Skeletal muscle cell (primary cell): ENCODE measurements around the gene INO80B.
A peak's percentile ranks its signal among the peaks of the same experiment; 100 is the strongest.

Experiments
- DNase-seq: peaks from one replicate; pipeline ENCODE4 v3.0.0-alpha.2; 2010; ENCODE audit warnings: low read depth
- H3K4me3 ChIP-seq: 2 replicates; pipeline ENCODE4 v1.5.1; 2011; ENCODE audit warnings: low read depth, mild to moderate bottlenecking, control low read depth, low read length, moderate library complexity

Gene INO80B

DNA sequence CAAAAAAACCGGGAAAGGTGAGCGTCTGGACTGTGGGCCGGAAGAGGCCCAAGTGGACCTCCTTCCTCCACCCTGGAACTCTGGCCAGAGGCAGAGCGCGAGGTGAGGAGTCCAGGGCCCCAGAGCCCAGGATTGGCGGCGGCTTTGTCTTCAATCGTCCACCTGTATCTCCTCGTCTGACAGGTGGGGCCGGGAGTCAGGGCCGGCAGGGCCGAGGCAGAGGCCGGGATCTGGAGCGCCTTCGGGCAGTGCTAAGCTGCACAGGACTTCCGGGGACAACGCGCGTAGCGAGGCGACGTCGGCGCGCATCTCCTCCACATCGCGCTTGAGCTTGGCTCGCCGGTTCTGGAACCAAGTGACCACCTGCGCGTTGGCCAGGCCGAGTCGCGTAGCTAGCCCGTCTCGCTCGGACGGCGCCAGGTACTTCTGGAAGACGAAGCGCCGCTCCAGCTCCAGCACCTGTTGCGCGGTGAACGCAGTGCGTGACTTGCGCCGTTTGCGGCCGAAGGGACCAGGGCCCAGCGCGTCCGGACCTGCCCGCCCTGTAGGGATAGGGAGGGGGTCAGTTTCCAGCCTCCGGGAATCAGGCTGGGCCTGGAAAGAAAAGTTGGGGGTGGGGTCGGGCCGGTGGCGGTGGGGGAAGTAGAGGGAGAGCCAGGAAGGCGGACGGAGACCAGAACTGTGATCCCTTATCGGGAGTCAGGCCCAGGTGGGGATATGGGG, 43.1 kb downstream of the INO80B start:
- H3K4me3 ChIP-seq = peak overlapping the region; percentile 41
- no peak for DNase-seq

DNA sequence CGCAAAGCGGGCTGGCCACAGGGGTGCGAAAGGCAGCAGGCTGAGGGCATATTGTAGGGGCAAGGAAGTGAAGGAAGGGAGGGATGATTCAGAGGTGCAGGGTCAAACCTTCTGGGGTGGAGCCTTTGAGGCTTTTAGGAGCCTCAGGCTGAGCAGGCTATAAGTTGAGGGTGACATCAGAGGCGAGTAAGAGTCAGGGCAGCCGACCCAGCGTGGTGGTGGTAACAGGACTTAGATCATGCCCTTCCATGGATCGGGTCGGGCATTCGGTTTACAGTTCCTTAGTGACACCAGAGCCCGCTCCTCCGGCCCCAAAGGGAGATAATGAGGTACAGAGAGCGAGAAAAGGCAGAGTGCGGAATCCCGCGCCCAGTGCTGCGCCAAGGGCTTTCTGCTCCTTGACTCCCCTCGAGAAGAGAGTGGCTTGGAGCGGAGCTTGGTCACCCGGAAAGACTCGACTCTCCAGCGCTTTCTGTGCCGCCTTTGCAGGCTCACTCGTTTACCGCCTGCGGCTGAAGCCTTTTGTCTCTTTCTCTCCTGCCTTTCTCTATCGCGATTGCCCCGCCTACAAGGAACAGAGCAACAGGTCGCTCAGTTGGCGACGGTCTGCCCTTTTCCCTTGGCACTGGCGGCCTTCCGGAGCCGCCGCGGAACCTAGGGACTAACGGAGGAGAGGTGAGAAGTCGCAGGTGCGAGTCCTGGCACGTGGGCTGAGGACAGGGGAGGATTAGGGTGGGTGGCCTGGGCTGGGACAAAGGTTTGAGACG, 43.8 kb downstream of the INO80B start:
- DNase-seq = no peak
- H3K4me3 ChIP-seq = peak overlapping the region; percentile 41

DNA sequence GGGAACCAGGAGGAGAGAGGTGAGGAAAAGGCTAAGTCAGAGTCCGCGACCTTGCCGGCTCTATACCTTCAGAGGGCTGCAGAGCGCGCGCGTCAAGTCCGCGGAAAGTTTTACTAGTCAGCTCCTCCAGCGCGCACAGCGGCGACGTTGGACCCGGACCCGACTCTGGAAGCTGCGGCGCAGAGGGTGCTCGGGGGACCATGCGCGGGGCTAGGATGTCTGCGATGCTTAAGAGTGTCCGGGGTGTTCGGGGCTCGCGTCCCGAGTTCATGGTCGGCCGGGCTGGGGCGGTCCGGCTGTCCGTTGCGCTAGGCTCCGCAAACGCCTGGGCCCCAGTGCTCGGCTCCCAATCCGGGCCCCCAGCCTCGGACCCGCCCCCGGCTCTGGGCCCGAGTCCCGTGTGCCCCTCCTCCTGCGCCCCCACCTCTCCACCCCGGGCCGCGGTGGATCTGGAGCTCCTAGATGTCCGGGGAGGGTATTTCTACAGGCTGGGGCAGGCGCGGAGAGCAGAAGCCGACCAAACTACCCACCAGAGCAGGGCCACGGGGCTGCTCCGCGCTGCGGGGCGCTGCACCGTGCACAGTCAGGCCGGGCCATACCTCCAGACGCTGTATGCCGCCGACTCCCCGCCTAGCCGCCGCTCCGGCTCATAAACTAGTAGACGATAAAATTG, 44.5 kb downstream of the INO80B start, which contains the start of gene LBX2:
TSS of gene LBX2 (minus strand) at position 337 of the 673 bp plus-strand sequence. CDS start at position 271, 66 bp downstream.
- DNase-seq = no peak

DNA sequence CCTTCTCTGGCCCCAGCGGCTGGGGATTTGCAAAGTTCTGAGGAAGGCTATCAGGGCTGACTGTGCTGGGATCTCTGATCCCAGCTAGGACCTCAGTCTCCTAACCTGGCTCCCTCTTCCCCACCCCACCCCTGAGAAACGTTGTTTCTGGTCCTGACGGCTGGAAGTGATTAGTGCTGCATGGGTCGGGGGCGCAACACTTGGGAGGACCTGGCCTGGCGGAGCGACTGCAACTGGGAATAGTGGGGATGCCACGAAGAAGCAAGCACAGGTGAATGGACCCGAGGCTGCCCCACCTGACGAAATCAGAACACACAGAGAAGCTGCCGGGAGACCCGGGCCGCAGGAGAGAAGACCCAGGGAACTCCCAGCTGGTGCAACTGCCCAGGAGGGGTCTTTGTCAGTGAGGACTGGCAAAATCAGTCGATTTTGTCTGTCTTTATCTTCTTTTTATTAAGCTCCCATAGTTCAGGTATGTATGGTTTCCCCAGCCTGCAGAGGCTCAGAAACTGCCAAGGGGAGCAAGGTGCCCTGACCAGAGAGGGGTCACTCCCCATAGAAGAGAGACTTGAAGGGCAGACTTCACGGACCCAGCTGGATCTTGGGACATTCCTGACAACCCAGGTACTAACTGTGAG, 45.2 kb downstream of the INO80B start:
- no peak for DNase-seq
- peak overlapping the region; percentile 41 for H3K4me3 ChIP-seq

More for the DNA sequence above, 44.5 kb downstream of the INO80B start, which contains the start of gene LBX2:
- peak within 1 kb of the TSS; percentile 41 for H3K4me3 ChIP-seq

DNA sequence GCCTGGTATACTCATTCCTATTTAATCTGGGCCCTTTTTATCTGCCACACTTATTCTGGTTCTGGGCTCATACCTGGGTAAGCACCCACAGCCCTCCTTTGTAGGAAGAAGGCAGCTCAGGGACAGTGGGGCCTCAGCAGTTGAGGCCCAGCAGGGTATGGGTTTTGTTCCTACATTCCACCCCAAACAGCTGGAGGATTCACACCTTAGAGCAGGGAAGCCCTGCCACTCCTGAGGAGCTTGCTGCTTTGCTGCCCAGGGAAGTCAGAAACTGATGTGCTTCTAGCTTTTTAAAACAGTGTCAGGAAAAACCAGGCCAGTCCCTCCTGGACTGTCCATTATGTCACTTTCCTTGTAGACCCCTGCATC, 45.7 kb downstream of the INO80B start:
- H3K4me3 ChIP-seq = no peak overlapping the region
- DNase-seq = no peak

DNA sequence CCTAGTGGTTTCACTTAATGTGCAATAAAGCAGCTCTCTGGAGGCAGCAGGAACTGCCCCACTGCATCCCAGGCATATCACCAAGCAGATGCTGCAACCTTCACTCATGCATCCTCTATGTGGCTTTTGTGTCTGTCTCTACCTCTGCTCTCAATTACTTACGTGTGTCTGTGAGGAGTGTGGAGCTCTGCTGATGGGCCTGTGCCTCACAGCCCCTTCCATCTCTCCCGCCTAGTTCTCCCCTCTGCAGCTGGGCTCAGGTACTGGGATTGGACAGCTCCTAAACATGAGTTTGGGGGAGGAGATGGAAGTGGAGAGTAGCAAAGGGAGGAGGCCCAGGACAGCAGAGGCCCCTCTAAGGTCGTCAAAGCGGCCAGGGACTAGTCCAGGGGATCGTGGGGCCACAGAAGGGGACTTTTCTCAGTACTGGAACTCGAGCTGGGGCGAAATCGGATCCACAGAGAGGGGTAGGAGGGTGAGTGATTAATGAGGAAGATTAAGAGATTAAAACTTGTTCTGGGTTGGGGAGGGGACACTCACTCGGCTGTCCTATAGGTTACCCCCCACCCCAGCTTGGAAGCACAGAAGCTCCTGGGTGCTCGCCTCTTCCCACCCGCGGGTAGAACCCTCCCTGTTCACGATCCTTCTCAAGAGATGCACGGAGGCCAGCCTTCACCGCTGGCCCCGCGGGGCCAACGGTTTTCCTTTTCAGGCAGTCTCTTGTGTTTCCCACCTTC, 46.6 kb downstream of the INO80B start:
- no peak for DNase-seq
- no peak overlapping the region for H3K4me3 ChIP-seq

DNA sequence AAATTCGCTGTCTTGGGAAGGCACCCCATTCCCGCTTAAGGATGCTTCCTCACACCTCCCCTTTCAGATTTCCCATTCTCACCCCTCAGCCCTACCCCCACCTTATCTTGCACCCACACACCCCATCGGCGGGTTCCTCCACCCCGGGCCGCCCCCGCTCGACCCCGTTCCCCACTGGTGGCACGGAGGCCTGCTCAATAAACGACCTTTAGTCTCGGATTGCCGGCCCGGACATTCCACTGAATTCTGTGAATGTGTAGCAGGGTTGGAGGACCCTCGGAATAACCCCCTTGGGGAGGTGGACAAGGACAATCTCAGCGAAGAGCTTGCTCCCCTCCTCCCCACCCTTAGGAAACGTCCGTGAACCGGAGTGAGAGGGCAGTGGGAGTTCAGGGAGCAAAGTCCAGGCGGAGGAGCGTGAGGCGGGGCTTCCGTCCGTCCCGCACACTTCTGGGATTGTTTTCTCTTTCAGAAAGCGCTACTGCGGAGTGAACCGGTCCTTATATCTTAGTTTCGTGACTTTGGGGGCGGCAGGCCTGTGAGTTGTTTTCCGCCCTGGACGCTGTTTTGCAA, 47.3 kb downstream of the INO80B start:
- H3K4me3 ChIP-seq = peak overlapping the region; percentile 54
- DNase-seq = no peak

DNA sequence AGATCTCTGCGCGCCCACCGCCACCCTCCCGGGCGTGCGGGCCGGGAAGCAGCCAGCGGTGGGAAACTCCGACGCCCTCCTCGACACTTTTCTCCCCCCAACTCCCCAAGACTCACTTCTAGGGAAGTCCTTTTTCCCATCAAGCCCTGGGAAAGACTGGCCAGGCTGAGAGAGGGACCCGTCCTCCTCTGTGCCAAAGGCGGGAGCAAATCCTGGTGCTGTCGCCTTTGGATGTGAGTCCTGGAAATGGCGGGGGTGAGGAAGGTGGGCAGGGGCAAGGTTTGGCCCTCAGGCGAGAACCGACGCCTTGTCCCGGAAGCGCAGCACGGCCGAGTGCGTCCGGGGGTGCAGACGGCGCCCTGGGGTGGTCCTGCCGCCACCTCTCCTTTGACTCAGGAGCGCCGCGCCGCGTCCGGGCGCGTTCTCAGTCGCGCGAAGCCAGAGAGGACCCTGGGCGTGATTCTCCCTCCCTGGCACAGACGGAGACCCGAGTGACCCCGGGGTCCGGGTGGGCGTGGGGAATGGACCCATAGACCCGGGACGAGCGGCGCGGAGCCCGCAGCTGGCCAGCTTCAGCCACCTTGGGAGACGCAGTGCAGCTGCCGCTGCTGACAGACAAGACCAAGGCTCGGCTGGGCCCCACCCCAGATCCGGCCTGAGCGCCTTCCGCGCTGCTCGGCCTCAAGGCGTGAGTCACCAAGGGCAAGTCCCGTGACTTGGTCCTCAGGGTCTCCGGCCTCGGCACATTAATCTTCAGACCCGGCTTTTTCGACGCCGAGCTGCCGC, 48.0 kb downstream of the INO80B start:
- peak; percentile 35 for DNase-seq
- H3K4me3 ChIP-seq = peak overlapping the region; percentile 54

DNA sequence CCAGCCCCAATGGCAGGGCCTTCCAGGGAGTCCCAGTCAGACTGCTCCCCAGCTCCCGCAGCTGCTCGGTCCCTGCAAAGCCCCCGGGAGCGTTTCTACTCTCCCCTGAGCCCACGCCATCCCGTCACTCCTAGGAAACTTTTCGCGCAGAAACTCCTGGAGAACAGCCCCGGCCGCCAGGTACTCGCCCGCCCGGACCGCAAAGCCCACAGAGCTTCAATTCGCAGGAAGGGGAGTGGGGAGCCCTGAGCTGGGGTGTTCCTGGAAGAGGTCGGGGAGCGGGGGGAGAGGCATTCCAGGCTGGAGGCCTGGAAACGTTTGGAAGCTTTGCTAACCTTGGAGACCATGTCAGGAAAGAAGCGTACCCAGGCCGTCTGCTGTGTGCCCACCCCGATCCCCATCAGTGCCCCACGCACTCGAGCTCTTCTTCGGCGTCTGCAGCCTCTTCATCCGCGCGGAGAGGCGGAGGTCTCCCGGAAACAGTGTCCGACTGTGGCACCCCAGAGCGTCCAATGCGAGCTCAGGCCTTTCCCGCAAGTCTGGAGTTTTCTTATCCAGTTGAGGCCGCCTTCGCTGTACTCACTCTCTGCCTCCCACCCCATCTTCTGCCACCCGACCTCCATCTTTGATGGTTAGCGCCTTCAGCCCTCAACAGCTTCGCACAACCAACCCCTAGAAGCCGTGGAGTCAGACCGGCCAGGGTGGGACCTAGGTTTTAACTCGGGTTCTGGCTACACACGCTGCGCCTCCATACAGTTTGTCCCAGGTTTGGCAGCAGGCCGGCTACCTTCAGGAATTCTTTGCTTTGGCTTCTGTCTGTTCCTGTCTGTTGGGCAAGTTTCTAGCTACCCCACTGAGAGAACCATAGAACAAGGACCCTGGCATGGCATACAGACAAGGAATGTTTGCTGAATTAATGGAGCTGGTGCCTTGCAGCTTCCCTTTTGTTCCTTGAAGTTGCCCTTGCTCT, 48.9 kb downstream of the INO80B start:
- no peak for DNase-seq
- H3K4me3 ChIP-seq = peak overlapping the region; percentile 54

DNA sequence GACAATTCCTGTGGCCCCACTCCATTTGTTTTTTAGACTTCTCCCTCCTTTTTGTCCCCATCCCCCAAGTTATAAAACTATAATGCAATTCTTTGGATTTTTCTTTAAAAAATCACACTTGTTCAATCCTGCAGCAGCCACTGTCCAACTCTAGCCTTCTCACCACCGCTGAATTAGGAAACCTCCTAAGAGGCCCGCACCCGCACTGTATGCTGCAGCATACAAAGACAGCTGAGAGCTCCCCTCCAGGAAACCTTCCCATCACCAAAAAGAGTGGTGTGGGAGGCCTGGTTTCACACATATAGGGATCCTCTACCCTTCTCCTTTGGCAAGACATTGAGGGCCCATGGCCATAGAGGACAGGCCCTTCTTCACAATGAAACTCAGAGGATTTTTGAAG, 49.7 kb downstream of the INO80B start:
- no peak overlapping the region for H3K4me3 ChIP-seq
- DNase-seq = no peak

DNA sequence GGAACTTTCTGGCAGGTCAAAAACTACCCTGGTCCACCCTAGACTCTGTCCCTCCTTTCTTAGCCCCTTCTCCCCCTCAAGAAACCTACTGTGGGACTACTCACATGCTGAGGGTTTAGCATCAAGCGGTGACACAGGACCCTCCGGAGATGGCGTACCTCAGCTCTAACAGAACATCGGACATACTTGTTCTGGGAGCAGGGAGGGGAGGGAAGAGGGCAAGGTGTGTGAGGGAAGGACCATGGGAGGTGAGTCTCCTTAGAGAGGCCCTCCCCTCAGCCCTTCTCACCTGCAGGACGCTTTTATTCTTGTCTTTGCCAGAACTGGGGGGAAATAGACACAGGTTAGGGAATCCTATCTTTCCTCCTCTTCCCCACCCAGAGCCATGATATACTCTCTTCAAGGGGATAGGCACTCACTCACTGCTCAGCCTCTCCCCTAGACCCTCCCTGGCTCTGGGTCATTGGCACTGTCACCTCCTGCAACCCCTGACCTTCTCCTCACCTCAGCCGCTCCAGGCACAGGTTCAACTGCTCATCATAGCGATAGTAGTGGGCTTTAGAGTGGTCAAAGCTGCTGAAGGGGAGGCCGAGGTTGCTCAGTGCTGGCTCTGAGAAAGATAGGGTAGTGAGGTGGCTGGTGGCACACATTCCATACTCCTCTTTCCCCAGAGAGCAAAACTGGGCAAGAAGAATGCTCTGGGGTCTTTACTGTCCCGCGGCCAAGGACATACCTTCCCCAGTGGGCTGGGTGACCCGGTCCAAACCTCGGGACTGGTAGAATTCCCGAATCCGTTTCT, 50.8 kb downstream of the INO80B start:
- no peak for DNase-seq
- H3K4me3 ChIP-seq = peak overlapping the region; percentile 5

DNA sequence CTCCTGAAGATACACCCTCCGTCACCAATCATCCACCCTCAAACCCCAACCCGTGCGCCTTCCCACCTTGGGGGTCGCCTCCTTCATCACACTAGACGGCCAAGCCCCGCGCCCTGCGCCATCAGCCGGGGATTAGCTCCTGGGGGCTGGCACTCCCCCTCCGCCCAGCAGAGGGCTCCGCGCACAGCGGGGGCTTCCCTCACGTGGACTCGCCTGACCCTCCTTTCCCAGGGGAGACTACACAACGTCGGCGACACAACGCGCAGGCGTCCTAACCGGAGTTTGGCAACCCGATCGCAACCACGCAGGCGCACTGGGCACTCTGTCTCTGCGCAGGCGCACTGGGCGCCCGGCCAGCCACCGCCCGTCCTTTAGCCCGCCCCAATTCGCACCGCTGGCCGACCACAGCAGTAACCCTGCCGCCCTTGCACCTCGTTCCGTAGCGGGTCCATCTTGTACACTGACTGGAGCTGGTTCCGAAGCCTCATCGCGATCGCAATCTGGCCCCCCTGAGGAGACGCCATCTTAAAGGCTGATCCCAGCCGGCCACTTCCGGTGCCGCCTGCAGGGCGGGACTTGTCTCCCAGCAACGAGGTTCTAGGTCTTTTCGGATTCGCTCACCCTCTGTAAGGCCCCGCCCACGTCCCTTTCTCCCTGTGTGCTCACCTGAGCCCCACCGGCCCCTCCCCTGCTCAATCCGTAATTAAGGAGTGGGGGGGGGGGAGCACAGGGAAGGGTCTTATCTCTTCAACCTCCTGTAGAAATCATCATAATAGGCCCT, 52.4 kb downstream of the INO80B start, which contains the start of gene PCGF1:
TSS of gene PCGF1 (minus strand) at position 551 of the 781 bp plus-strand sequence. CDS start at position 524, 27 bp downstream.
- peak within 1 kb of the TSS; percentile 89 for H3K4me3 ChIP-seq
- DNase-seq = peak; percentile 90
